Measurements from ENCODE around the gene DCBLD1. TPM values are rescaled to one million over a fixed set of nuclear protein-coding genes. Genes with fewer than 3 reads are reported as not detected.

Gene DCBLD1
- total and polyA plus RNA-seq, 9 of the 15 experiments (the other 6 are each of a cell fraction or from before 2014, with no cell fraction given): 0.80 to 8.5 (median 6.8) TPM

DNA sequence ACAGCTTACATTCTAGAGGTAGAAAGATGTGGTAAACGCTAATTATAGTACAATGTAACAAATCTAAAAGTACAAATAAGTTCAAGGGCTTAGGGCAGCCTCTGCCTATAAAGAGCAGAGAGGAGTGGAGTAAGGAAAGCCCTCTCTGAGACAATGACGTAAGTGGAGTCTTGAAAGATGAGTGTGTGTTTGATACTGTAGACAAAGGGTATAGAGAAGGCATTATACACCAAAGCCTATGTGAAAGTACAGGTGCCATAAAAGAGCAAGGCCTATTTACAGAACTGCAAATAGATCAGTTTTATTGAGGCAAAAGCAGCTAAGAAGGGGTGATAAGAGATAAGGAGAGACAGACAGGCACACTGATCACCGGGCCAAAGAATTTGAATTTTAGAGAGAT is 108.9 kb downstream of the DCBLD1 start (continued):
- TF ChIP-seq, protein P1, sequence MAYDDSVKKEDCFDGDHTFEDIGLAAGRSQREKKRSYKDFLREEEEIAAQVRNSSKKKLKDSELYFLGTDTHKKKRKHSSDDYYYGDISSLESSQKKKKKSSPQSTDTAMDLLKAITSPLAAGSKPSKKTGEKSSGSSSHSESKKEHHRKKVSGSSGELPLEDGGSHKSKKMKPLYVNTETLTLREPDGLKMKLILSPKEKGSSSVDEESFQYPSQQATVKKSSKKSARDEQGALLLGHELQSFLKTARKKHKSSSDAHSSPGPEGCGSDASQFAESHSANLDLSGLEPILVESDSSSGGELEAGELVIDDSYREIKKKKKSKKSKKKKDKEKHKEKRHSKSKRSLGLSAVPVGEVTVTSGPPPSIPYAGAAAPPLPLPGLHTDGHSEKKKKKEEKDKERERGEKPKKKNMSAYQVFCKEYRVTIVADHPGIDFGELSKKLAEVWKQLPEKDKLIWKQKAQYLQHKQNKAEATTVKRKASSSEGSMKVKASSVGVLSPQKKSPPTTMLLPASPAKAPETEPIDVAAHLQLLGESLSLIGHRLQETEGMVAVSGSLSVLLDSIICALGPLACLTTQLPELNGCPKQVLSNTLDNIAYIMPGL (CRISPR knock-in tag; IDR thresholded peaks at IDR 0.05): no peak
- TF ChIP-seq COPS2 (conservative IDR thresholded peaks at IDR 0.05): no peak
- TF ChIP-seq BRCA1 (IDR thresholded peaks at IDR 0.05): no peak
- TF ChIP-seq BRCA1 (CRISPR knock-in tag; IDR thresholded peaks at IDR 0.05): no peak

DNA sequence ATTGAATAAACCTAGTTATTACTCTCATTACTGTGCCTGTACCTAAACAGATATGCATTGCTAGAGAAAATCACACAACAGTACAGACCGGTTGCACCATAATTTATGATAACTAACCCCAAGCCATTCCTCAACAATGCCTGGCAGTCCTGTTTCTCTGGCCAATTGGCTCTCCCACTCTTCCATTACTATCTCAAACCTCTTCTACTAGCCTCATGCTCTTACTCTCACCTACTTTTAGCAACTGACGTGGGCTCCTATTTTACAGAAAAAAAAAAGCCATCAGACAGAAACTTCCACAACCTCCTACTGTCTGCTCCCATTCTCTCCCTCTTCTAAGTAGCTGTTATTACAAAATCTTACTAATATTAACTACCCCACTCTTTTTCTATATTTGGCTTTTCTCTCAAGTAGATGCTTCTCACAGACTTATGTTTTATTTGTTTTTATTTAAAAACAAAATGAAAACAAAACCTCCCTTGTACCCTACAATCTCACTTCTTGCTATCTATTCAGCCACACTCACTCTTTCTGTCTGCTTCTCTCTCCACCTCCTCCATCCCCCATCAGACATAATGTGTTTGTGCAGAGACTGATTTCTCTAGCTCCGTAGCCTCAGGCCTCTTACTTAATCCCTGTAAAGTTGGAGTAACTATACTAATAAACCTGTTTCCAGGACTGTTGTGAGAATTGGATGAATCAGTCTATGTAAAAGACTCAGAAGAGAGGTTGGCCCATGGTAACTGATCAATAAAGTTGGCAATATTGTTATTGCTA is 110.7 kb downstream of the DCBLD1 start:
- no peak overlapping the region for H3K4me2 ChIP-seq (ENCODE audit: insufficient read depth, low read length)
- no peak overlapping the region for H3K4me3 ChIP-seq
- 0 out of 2 replicates have a peak, but pooled peaks have one; percentile 8 for TF ChIP-seq TCF3 (CRISPR knock-in tag; IDR thresholded peaks at IDR 0.05)
- TF ChIP-seq CBFA2T3 (IDR thresholded peaks at IDR 0.05): peak; percentile 40; the same call in 1 of the 2 replicates
- TF ChIP-seq SIN3B (IDR thresholded peaks at IDR 0.05; ENCODE audit: low read depth): no peak
- 29% methylated on average over 3 of the region's 3 CpGs for WGBS (ENCODE audit: insufficient coverage, low coverage, missing lambda C conversion rate)
- H3K9me3 ChIP-seq (replicated peaks; ENCODE audit: control insufficient read depth, insufficient read depth, low read depth, low read length): peaks cover 10% of the 10 kb centered on the region
- no peak overlapping the region for H3K9ac ChIP-seq (ENCODE audit: insufficient read depth in 1 of 2, low read depth in 2 of 2, low read length in 2 of 2)
- peak; percentile 35; the same call in 2 of the 3 replicates for ATAC-seq
- no peaks in the 10 kb centered on the region; the same call in none of the 2 replicates for H4K20me1 ChIP-seq (replicated peaks; ENCODE audit: control insufficient read depth, insufficient read depth, low read length)
- peaks cover 0 to 21% of the 10 kb centered on the region in 2 experiments; a peak in 3 of 5 replicates for H3K4me1 ChIP-seq (replicated peaks in 1 of 2; ENCODE audit: control insufficient read depth in 2 of 2, insufficient read depth in 2 of 2, low read length in 2 of 2)
- CTCF ChIA-PET (ENCODE audit: low intra/inter-chr PET ratio): no interaction called here
- intact Hi-C loops (cut with micrococcal nuclease) (no loop called here), in situ Hi-C loops (cut with MboI) (no loop called here)
- H3K27ac ChIP-seq (ENCODE audit: extremely low read depth, low read depth, low read length): no peak overlapping the region
- POLR2A ChIA-PET: no interaction called here
- BruUV-seq (replicated peaks): no TSS peak
- H3K79me2 ChIP-seq (ENCODE audit: control insufficient read depth, insufficient read depth, low read length): peaks cover 67% of the 10 kb centered on the region
- peak; percentile 67 for FAIRE-seq
- peak in 1 of 4 experiments; percentile 28 for DNase-seq (ENCODE audit: extremely low read depth in 1 of 4, low spot score in 3 of 4)
- no peak overlapping the region for H2AFZ ChIP-seq (ENCODE audit: low read depth, low read length)
- no peaks in the 10 kb centered on the region for H3K27me3 ChIP-seq (ENCODE audit: control insufficient read depth in 2 of 2, insufficient read depth in 2 of 2, low read length in 2 of 2)
- H3K36me3 ChIP-seq (ENCODE audit: control insufficient read depth, insufficient read depth, low read length): peaks cover 40% of the 10 kb centered on the region
- H3K9me1 ChIP-seq (ENCODE audit: control insufficient read depth, insufficient read depth, low read length): no peaks in the 10 kb centered on the region
